ENCODE results near the gene EPHB2. TPM values are rescaled to one million over a fixed set of nuclear protein-coding genes. Genes with fewer than 3 reads are reported as not detected.

Gene EPHB2
- total and polyA plus RNA-seq, 2 of the 8 experiments (the other 6 are each of a cell fraction or from before 2014, with no cell fraction given), result 15.8 to 17.2 TPM

DNA sequence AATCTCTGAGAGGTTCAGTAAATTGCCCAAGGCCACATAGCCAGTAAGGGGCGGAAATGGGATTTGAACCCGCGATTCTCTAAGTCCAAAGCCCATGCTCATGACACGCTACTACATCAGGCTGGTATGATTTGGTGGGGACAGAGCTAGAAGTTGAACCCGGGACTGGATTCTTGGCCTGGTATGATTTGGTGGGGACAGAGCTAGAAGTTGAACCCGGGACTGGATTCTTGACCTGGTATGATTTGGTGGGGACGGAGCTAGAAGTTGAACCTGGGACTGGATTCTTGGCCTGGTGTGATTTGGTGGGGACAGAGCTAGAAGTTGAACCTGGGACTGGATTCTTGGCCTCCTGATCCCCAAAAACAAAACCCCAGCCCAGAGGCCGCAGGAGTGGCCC lies 23.0 kb downstream of the EPHB2 start:
- Histone ChIP-seq H3K4me2 (ENCODE audit: insufficient read depth in 1 of 2, low read depth in 2 of 2, low read length in 2 of 2) (no peak overlapping the region), H3K27me3 (replicated peaks in 1 of 4; ENCODE audit: control insufficient read depth in 3 of 4, extremely low read depth in 1 of 4, insufficient read depth in 3 of 4, low read length in 3 of 4) (no peaks in the 10 kb centered on the region), H3K9ac (replicated peaks in 1 of 4; ENCODE audit: extremely low read depth in 1 of 4, low read depth in 3 of 4, low read length in 3 of 4) (no peak overlapping the region), H4K5ac (ENCODE audit: insufficient read length, low read depth, low read length) (no peak overlapping the region), H3K36me3 (ENCODE audit: control insufficient read depth in 2 of 4, insufficient read depth in 4 of 4, low read length in 3 of 4) (no peaks in the 10 kb centered on the region), H3K9me3 (ENCODE audit: insufficient read depth in 2 of 2, low read depth in 1 of 2, low read length in 1 of 2) (no peaks in the 10 kb centered on the region), H3K23me2 (ENCODE audit: low read depth, low read length) (no peaks in the 10 kb centered on the region), H2BK20ac (ENCODE audit: low read length) (no peak overlapping the region), H3K14ac (ENCODE audit: insufficient read length) (no peak overlapping the region), H4K91ac (replicated peaks; ENCODE audit: insufficient read length, low read length) (no peak overlapping the region), H2BK120ac (replicated peaks; ENCODE audit: low read depth, low read length) (no peak overlapping the region), H2BK5ac (ENCODE audit: low read depth, low read length) (no peak overlapping the region), H3K4ac (replicated peaks; ENCODE audit: insufficient read length, low read depth, low read length) (no peak overlapping the region), H2AK5ac (ENCODE audit: low read depth, low read length) (no peak overlapping the region), H4K8ac (ENCODE audit: extremely low read depth, insufficient read depth, low read length) (no peak overlapping the region), H2BK15ac (ENCODE audit: low read length) (no peak overlapping the region), H4K20me1 (replicated peaks in 1 of 2; ENCODE audit: control insufficient read depth in 1 of 2, insufficient read depth in 2 of 2, low read length in 2 of 2) (no peaks in the 10 kb centered on the region), H3K18ac (ENCODE audit: extremely low read depth, low read length) (no peak overlapping the region), H3K56ac (replicated peaks; ENCODE audit: insufficient read length, low read depth, low read length) (no peak overlapping the region), H3K23ac (ENCODE audit: insufficient read length) (no peak overlapping the region), H3K4me3 (ENCODE audit: extremely low read depth in 1 of 4, insufficient read depth in 2 of 4, low read depth in 3 of 4, low read length in 4 of 4) (no peak overlapping the region), H3K79me1 (ENCODE audit: low read depth, low read length) (no peaks in the 10 kb centered on the region), H2BK12ac (ENCODE audit: low read depth, low read length) (no peak overlapping the region), H3K79me2 (ENCODE audit: control insufficient read depth in 1 of 2, insufficient read depth in 2 of 2, low read length in 2 of 2) (no peaks in the 10 kb centered on the region), H3K4me1 (replicated peaks in 1 of 4; ENCODE audit: control insufficient read depth in 3 of 4, insufficient read depth in 4 of 4, low read length in 3 of 4) (peaks cover 0 to 12% (median 5%) of the 10 kb centered on the region in 4 experiments; a peak in 5 of 7 replicates), H3K27ac (ENCODE audit: low read depth, low read length) (no peak overlapping the region), H2AFZ (ENCODE audit: low read length) (no peak overlapping the region)
- 87% methylated on average over 8 of the region's 8 CpGs; no CpG with 5 or more reads in 1 of the 2 experiments for WGBS, 2 experiments (ENCODE audit: extremely low coverage in 1 of 2, insufficient coverage in 1 of 2, insufficient read length in 1 of 2, insufficient replicate concordance in 2 of 2, low coverage in 1 of 2, low lambda C conversion rate in 2 of 2, missing lambda C conversion rate in 1 of 2)
- DNase-seq (ENCODE audit: low read depth in 1 of 2, low spot score in 2 of 2), result no peak
- peak; percentile 56; the same call in 1 of the 2 replicates for TF ChIP-seq SP1 (IDR thresholded peaks at IDR 0.05; ENCODE audit: low read depth, low read length)
- no peak for TF ChIP-seq CBX8 (IDR thresholded peaks at IDR 0.05; ENCODE audit: borderline replicate concordance, low read depth, low read length)
- FAIRE-seq, result no peak
- CTCF ChIA-PET (ENCODE audit: partially characterized antibody), result interaction anchor here (0.7 to 6.0 kb wide), 12 partner anchors 11 to 196 kb away, joined by 3 to 27 read pairs (median 4); no protein-coding TSS in a partner anchor
- POLR2A ChIA-PET (ENCODE audit: partially characterized antibody), result no interaction called here
